Measurements from ENCODE around the gene TSC22D2.

TSC22D2 gene

GRCh38 chr3:150367757-150368156, 40.3 kb upstream of the TSC22D2 start:
- TF ChIP-seq, protein P1, sequence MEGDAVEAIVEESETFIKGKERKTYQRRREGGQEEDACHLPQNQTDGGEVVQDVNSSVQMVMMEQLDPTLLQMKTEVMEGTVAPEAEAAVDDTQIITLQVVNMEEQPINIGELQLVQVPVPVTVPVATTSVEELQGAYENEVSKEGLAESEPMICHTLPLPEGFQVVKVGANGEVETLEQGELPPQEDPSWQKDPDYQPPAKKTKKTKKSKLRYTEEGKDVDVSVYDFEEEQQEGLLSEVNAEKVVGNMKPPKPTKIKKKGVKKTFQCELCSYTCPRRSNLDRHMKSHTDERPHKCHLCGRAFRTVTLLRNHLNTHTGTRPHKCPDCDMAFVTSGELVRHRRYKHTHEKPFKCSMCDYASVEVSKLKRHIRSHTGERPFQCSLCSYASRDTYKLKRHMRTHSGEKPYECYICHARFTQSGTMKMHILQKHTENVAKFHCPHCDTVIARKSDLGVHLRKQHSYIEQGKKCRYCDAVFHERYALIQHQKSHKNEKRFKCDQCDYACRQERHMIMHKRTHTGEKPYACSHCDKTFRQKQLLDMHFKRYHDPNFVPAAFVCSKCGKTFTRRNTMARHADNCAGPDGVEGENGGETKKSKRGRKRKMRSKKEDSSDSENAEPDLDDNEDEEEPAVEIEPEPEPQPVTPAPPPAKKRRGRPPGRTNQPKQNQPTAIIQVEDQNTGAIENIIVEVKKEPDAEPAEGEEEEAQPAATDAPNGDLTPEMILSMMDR (IDR thresholded peaks at IDR 0.05; ENCODE audit: low read depth, low read length, missing control alignments): no peak
- DNase-seq (ENCODE audit: low read depth): no peak
- H3K4me3 ChIP-seq (ENCODE audit: low read depth, low read length): no peak overlapping the region
- in situ Hi-C loops (cut with HindIII; ENCODE audit: low sequenced_read_pairs): no loop called here

GRCh38 chr3:150370122-150370602, 37.9 kb upstream of the TSC22D2 start:
- TF ChIP-seq, protein P1 (IDR thresholded peaks at IDR 0.05; ENCODE audit: low read depth, low read length, missing control alignments): peak; percentile 38
- DNase-seq (ENCODE audit: low read depth): peak; percentile 96
- in situ Hi-C loops (cut with HindIII; ENCODE audit: low sequenced_read_pairs): no loop called here
- H3K4me3 ChIP-seq (ENCODE audit: low read depth, low read length): peak overlapping the region; percentile 43

DNA sequence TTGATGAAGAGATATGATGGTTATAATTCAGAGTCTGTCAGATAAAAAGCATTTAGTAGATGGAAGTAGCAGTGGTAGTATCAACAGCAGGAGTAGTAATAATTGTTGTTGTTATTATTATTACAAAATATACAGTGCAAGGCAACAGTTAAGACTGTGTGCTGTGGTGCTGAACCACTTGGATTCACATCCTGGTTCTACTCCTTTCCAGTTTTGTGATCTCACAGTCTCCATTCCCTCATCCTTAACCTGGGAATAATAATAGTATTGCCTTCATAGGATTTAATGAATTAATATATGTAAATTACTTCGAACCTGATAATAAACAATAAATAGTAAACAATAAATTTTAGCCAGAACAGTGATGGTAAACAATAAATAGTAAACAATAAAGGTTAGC, 37.1 kb upstream of the TSC22D2 start:
- peak overlapping the region; percentile 43 for H3K4me3 ChIP-seq (ENCODE audit: low read depth, low read length)
- TF ChIP-seq, protein P1 (IDR thresholded peaks at IDR 0.05; ENCODE audit: low read depth, low read length, missing control alignments): no peak
- no peak for DNase-seq (ENCODE audit: low read depth)
- in situ Hi-C loops (cut with HindIII; ENCODE audit: low sequenced_read_pairs): no loop called here

DNA sequence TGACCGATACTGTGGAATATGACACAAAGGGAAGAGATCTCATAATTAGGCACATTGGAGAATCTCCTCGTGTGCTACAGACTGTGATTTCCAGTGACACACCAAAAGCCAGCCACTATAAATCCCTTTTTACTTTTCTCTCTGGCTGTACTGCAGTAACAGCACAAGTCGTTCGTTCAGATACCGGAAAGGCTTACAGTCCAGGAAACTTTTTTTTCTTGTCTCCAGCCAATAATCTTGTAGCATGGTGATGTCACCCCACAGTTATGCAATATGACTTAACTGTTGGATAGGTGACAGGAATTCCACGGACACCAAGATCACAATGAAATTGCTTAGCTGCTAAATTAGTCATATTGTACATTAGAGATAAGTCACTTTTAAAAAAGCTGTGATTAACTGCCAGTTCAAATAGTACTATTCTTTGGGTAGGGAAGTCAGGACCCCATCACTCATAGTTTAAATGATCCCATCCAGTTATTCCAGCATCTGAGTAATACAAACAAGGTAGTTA, 36.3 kb upstream of the TSC22D2 start:
- peak overlapping the region; percentile 43 for H3K4me3 ChIP-seq (ENCODE audit: low read depth, low read length)
- DNase-seq (ENCODE audit: low read depth): peak; percentile 100
- TF ChIP-seq, protein P1 (IDR thresholded peaks at IDR 0.05; ENCODE audit: low read depth, low read length, missing control alignments): no peak
- in situ Hi-C loops (cut with HindIII; ENCODE audit: low sequenced_read_pairs): no loop called here

DNA sequence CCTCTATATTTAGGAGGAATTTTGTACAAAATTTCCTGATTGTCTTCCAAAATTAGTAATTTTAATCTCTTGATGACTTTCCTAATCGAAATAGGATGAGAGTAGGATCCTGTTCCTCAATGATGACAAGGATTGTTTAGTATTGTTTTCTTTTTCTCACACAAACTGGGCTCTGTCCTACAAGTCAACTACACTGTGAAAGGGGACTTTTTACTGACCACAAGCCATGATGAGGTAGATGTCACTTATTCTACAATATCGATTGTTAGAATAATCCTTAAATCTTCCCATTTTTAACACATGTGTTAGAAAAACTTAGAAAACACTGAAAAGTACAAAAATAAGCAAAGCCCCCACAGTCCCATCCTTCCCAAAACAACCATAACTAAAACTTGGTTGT, 35.8 kb upstream of the TSC22D2 start:
- H3K4me3 ChIP-seq (ENCODE audit: low read depth, low read length): no peak overlapping the region
- in situ Hi-C loops (cut with HindIII; ENCODE audit: low sequenced_read_pairs): no loop called here
- DNase-seq (ENCODE audit: low read depth): no peak
- TF ChIP-seq, protein P1 (IDR thresholded peaks at IDR 0.05; ENCODE audit: low read depth, low read length, missing control alignments): no peak

GRCh38 chr3:150372722-150373121, 35.4 kb upstream of the TSC22D2 start:
- no peak for DNase-seq (ENCODE audit: low read depth)
- H3K4me3 ChIP-seq (ENCODE audit: low read depth, low read length): no peak overlapping the region
- TF ChIP-seq, protein P1 (IDR thresholded peaks at IDR 0.05; ENCODE audit: low read depth, low read length, missing control alignments): peak; percentile 28
- in situ Hi-C loops (cut with HindIII; ENCODE audit: low sequenced_read_pairs): no loop called here
